NCI-H2227 (cell line): ENCODE measurements around the gene FSTL4.

Experiments
- DNase-seq: peaks from one replicate; lab custom pipeline; 2025; ENCODE audit not compliant: unreplicated experiment; lab: John Stamatoyannopoulos, UW

The FSTL4 gene

DNA sequence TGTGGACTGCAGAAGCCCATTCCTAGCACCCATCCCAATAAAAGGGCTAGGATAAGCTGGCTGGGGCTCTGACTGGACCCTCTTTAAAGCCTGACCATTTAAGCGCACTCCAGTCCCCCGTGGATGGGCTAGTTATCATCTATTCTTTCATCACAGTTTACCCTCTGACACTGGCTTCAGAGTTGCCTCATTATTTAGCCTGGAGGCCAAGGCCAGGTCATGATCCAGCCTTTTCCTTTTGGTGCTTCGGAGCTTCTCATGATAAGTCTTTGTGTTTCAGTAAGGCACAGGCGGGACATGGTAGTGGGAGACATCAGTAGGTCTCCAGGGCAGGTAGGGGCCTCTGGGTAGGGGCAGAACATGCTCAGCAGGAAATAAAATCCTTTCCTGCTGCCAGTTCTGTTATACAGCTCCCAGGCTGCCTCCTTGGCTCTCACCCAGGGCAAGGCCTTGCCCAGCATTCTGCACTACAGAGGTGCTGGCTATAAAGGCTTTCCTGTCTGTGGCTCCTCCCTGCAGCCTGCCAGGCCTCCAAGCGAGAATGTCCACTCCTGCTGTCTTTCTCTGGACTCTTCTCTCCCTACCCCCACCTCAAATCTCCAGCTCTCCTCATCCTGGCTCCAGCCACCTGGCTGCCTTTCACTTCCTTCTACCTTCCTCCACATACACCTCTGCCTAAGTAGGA is 128.8 kb downstream of the FSTL4 start:
- DNase-seq = no peak

DNA sequence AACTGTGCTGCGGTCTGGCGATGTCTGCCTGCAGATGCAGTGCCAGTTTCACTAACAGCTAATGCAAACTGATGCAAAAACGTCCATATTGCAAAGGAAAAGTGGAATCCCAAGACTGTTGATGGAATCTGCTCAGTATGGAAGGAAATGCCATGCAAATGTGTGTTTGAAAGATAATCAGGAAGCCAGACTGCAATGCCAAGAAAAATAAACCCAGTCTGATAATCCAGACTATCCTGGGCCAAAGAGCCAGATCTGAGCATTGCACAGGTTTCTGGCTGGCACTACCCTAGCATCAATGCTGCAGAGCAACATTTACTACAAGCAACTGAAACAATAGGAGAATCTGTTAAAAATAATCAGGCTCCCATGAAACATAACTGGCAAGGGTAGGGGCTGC is 130.3 kb downstream of the FSTL4 start:
- no peak for DNase-seq

DNA sequence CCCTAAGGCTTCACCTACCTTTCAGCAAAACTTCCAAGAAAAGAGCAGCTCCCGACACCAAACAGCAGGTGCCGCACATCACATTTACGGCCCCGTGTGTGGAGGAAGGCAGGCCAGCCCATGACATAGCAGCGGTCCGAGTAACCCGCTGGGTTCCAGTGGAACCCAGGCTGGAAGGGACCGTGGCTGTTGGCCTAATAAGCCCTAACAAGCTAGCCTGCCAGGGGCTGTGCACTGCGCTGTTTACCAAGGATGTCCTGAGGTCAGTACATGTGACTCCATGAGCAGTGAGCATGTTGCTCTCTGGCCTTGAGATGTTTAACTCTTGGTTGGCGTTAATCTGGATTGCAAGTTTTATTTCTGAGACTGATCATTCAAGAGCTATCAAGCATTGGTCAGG is 131.5 kb downstream of the FSTL4 start:
- DNase-seq = no peak

DNA sequence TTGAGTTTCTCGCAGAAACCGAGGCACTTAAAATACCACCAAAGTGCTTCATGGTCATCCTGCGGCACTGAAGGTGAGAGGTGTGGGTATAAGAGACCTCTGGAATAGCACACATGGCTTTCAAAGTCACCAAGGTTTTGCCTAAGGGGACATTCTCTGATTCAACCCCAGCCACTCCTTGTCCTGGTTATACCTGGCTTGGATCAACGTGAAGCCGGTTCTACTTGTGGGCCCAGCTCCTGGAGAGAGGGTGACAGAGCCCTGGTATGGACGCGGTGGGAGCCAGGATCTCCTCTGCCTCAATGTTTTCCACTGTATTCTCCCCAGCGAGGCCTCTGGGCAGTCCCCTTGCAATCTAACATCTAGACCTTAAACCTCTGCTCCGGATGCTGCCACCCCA is 132.0 kb downstream of the FSTL4 start:
- DNase-seq = no peak

DNA sequence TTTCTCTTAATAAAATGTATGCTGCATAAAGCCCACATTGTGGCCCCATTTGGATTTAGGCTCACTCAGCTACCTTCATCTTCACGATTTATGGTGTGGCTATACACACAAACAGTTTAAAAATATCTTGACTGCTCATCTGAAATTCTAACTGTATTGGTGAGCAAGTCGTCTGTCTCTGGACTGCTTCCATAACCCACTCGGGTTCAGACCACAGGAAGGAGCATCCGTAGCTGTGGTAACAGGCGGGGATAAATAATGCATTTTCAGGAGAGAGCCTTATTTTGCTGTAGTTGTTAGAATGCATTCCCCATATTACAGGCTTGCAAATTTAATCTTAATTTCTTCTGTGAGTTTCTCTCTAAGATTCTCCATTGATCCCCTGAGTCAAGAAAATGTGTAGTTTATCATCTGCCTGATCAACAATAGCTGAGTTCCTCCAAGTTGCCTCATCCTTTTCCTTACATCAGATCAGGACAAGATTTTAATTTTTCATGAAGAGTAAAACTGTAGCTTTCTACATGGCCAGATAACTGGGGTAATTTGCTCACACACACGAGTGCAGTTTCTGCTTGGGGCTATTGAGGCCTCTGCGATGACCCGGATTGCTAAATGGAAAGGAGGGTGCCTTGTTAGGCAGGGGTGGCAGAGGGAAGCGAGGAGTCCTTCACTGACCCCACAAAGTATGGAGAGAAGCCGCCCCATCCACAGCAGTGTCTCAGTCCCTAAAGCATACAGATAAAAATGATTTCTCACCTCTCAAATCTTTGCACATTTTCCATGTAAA is 133.9 kb downstream of the FSTL4 start:
- no peak for DNase-seq

DNA sequence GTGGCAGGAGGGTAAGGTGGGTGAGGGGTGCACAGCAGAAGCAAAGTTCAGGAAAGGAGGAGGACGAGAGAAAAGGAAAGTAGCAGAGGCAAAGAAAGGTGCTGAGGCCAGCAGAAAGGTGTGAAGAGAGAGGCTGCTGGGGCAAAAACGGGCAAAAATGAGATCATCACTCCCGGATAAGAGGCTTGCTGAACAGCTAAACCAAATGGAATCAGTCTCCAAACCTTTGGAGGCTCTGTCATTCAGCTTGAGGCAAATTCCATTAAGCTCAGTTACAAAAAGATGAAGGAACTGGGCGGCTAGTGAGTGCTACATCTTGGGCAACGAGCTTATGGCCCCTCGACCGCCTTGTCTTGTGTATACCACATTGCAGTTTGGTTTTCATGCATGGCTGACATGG is 136.4 kb downstream of the FSTL4 start:
- no peak for DNase-seq

DNA sequence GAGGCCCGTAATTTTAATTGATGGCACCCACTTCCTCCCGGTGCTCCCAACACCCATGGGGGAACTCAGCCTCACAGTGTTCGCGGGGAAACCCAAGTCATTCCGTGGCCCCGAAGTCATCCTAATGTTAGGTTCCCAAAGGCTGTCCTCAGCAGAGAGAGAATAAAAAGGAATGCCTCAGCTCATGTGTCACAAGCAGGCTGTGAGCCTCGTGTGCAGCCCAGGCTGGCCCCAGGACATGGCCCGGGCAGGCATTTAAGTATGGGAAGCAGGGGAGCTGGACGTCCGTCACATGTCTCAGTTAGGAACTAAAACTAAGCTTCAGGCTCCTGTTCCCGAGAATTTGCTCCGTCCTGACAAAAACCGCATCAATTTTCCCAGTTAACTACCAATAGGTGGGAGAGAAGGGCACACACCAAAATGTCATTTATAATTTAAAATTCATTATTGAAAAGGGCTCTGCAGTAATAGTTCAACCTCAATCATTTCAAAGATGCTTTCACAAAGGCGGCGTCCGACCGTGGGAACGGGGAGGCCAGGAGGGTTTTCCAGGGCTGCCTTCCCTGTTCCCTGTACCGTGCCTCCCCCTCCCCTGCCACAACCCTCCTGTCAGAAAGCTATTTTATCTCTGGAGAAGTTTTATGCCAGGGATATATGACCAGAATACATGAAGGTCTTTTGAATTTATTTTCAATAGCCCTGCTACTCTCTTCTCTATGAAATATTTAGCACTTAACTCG is 137.3 kb downstream of the FSTL4 start:
- no peak for DNase-seq

DNA sequence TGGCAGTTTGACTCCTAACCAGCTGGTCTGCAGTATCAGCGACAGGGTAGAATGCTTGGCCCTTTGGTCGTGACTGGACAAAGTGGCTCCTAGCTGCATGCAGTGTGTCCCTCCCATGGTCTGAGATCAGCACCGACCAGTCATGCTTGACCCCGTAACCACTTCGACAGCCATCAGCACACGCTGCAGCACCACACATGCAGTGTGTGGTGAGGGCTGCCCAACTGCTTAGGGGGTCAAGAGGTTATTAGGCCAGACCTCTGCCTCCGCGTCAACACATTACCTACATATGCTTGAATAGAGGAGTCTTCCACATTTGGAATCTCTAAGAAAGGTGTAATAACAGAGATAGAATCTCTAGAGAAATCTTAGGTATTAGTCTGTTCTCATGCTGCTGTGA is 139.1 kb downstream of the FSTL4 start:
- DNase-seq = no peak

DNA sequence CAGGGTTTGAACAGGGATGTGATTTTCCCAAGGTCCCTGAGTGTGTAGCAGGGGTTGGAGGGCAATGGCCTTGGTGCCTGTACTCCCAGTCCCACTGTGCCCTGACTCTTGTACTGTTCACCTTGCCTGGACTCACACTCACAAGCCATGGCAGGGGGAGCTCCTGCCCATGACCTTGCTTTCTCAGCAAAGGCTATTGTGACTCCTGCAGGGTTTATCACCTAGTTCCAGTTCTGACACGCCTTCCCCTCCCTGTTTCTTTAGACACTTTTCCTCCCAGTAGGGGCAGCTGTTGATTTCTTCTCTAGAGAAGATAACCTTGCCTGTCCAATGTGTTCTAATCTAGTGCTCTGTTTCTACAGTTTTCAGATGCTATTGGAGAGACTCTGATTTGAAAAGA is 139.5 kb downstream of the FSTL4 start:
- no peak for DNase-seq

DNA sequence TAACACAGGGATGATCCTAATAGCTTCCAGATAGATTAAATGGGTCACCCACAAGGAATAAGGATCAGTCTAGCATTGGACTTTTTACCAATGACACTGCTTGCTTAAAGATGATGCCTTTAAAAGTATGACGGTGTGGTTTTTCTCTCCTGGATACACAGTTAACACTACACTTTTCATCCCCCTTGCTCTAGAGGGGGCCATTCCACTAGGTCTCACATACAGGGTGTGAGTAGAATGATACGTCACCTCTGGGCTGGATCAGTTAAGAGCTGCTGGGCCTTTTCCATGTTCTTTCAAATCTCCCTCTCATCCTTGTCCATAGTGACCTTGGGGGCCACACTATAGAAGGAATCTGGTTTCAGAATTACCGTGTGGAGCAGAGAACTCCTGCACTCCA is 140.6 kb downstream of the FSTL4 start:
- no peak for DNase-seq

DNA sequence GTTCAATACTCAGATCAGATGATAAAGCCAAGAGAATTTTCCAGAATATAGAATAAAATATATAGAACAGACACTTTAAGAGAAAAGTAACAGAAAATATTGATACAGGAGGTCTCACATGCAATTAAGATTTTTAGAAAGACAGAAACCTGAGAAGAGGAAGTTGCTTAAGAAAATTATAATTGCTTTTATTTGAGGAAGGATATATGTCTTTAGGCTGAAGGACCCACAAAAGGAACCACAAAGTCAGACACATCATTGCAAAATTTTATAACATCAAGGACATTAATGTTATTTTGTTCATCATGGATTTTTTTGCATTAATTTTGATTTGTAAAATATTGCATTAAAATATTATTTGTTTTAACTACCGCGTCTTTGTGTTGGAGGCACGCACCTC is 141.5 kb downstream of the FSTL4 start:
- no peak for DNase-seq

DNA sequence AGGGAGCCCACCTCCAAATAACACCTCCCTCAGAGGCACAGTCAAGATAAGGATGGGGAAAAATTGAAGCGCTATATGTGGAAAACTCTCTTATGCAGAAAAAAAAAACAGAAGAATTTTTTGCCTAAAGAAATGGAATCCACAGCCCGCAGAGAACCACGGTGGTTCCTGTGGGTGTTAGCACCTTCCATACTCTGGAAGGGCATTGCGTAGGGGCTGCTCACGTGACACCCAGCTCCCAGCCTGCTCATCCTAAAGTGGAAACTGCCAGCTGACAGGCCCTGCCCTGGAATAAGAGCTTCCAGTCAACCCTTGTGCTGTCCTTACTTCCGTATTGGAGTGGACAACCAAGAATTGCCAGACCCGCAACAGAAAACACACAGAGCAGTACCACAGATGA is 142.5 kb downstream of the FSTL4 start:
- no peak for DNase-seq

DNA sequence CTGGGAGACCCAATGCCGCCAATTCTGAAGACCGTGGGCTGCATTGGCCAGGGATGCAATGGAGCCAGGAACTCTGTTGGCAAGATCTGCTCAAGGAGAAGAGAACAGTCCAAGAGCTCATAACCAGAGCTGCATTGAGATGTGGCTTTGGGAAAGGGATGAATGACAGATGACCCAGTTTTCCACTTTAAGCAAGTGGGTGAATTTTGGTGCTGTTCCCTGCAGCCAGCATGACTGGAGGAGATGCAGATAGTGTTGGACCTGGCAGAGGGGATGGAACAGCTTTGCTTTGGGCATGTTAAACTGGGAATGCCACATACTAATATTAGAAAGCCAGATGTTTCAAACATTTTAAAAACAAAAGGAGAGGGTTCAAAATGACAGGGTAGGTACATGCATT is 143.1 kb downstream of the FSTL4 start:
- DNase-seq = no peak

DNA sequence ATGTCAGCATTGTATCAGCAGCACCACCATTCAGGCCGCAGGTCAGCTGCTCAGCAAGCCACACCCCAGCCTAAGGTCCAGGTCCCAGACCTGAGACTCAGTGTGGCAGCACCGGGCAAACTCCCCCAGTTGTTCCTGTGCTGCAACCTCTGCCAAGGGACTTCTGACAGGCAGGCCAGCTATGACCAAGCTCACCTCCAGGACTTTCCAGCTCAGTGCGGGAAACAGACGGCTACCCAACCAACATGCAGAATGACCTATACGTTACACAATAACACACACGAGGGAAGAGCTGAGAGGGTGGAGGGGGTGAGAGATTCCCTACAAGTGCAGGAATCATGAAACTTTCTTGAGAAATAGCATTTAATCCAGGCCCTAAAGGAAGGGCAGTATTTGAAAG is 143.7 kb downstream of the FSTL4 start:
- no peak for DNase-seq

DNA sequence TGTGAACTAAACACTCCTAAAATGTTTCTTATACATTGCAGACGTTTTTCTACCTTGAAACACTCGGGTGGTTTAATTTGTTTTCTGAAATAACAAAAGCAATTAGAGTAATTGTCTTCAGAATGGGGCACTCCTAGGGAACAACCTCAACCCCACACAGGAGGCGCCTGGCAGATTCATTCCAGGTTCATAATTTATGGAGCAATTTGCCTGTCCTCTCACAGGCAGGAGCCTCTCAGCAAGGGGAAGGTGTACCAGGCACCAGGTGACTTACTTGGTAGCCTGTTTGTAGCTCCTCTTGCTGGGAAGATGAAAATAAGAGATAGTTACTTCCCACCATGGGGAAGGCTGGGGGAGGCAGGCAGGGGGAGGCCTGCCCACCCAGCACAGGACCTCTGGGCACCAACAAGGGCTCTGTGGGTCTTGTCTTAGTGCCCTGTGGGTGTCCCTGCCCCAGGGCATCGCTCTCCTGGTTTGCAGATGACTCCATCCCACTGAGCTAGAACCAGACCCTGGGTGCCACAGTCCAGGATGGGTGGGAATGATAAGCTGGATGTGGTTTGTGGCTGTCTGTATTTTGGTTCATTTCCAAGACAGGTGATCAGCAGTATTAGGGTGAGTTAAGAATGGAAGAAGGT is 144.4 kb downstream of the FSTL4 start:
- DNase-seq = peak; percentile 39

DNA sequence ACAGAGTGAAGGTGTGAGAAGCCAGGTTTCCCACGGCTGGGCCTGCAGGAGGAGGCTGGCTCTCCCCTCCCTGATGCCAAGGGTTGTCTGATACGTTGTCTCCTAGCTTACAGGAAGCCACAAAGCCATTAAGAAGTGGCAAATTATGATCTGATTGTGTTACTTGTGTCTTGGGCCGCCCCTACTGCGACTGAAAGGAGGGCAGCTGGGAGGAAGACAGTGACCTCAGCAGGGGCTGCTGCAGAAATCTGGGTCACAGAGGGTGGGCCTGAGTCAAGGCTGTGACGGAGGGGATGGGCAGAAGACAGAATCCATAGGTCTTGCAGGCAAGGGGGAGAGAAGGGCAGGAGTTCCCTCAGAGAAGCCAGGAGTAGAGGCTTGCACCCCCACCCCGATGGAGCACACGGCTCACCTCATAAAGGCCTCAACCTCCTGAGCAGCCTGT is 145.0 kb downstream of the FSTL4 start:
- DNase-seq = peak; percentile 40

DNA sequence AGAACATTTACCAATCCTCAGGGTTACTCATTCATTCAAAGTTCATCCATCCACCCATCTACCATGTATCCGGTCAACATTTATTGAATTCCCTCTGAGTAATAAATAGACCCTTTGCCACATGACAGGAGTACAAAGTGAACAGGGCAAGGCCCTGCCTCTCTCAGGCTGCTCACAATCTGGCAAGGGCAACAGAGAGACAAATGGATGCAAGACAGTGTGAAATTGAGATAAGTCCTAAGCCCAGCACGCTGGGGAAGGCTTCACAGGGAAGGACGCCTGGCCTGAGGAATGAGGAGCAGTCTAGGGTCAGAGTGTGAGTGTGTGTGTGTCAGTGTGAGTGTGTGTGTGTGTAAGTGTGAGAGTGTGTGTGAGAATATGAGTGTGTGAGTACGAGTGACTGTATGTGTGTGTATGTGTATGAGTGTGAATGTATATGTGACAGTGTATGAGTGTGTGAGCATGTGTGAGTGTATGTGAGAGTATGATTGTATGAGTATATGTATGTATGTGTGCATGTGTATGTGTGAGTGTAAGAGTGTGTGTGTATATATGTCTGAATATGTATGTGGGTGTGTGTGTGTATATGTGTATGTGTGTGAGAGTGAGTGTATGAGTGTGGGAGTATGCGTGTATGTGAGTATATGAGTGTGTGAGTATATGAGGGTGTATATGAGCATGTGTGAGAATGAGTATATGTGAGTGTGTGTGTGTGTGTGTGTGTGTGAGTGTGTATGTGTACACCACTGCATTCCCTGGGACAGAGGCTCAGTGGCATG is 145.6 kb downstream of the FSTL4 start:
- DNase-seq = no peak

DNA sequence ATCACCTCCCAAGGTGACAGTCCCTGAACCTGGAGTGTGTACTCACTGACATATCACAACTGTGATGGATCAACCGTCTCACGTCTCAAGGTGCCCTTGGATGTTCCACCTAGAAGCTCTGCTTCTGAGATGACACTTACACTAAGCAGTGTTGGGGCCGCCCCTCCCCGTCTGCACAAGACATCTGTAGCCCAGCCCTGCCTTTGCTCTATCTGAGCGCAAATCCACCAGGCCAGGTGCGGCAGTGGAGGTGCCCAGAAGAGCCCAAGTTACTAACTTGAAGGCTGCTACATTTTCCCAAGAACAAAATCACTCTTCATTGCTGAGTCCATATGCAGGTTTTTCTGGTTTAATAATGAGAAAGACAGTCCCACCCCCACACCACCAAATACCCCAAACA is 148.3 kb downstream of the FSTL4 start:
- DNase-seq = no peak

DNA sequence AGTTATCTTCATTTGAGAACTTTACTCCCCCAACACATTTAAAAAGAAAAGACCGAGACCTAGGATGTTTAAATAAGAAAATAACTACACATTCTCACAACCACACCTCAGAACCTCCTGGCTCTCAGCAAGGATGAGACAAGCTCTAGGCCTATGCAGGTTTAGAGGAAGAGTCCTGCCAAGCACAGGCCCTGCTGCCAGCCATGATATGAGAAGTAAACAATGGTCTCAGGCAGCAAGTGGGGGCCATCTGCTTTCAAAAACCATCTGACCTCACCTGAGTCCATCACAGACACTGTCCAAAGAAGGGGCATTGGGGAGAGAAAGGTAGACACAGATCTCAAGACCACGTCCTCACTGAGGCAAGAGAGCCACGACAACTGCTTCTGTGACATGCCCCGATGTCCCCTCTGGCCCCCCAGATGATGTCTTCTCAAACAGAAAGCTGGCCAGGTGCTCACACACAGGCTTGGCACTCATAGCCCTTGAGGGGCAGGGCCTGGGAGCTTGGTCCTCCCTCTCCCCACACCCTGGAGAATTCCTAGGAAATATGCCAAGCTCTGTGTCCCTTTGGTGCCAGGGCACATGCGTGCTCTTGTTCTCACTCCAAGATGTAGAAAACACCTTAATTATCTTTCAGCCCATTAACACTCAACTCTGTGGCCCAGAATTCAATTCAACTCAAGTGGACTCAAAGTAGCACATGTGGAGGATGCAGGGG is 150.4 kb downstream of the FSTL4 start:
- no peak for DNase-seq

DNA sequence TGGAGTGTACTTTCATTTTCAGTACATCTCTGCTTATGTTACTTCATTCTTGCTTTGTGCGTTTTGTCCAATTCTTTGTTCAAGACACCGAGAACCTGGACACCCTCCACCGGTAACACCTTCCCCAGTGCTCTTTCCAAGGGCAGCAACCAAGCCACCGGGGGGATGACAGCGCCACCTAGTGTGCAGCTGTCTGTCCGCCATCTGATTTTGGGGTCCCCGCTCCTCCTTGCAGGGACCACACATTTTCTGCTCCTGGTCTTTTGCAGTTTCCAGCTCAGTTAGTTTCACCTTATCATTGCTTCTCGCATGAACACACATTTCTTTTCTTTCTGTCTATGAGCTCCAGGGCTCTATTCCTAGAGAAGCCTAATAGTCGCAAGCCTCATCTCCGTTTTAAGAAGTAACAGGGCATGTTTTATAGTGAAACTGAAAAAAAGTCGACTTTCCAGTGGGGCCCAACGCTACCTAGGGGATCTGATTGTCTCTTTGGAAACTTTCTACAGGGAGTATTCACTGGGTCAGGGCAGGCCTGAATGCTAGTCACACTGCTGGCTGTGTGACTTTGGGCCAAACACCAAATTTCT is 152.1 kb downstream of the FSTL4 start:
- DNase-seq = peak; percentile 6
